IMR-90 (cell line): ENCODE measurements around the gene MPND. TPM values are rescaled to one million over a fixed set of nuclear protein-coding genes. Genes with fewer than 3 reads are reported as not detected.

Experiments used
- ATAC-seq: fragments of 200-7000 bp; cut with Tn5 transposase; 2 replicates; pipeline ENCODE4 v1.9.1; 2020; ENCODE audit warnings: low read depth, mild to moderate bottlenecking, moderate library complexity
- BruUV-seq: library from RNA; stranded (reverse); fragments of 400-500 nt; replicated peaks from 2 replicates; lab custom pipeline; 2021; lab: Mats Ljungman, UMichigan
- CTCF ChIA-PET: fragments of 300-600 bp; formaldehyde crosslinking; extraction: SDS; loops from one replicate; lab custom pipeline; 2021; ENCODE audit warnings: antibody characterized with exemption; lab: Yijun Ruan, JAX
- POLR2A ChIA-PET: fragments of 300-600 bp; sonication (Branson Sonifier 250); formaldehyde crosslinking; loops from one replicate; lab custom pipeline; 2022; ENCODE audit warnings: antibody characterized with exemption; ENCODE audit not compliant: unreplicated experiment; lab: Charles Lee
- DNase-seq: peaks from one replicate; pipeline ENCODE4 v3.0.0; 2013
- H2AFZ ChIP-seq: replicated peaks from 2 replicates; pipeline ENCODE3; 2013; ENCODE audit warnings: low read length, mild to moderate bottlenecking; ENCODE audit not compliant: poor library complexity
- H2AK5ac ChIP-seq: 2 replicates; pipeline ENCODE4 v1.6.1; 2013; ENCODE audit warnings: low read depth, low read length, inconsistent platforms
- H2AK9ac ChIP-seq: replicated peaks from 2 replicates; pipeline ENCODE3; 2013; ENCODE audit warnings: mild to moderate bottlenecking, low read depth, low read length, moderate library complexity; ENCODE audit not compliant: poor library complexity
- H2BK120ac ChIP-seq: 2 replicates; pipeline ENCODE4 v1.6.1; 2013; ENCODE audit warnings: low read depth, low read length, inconsistent platforms
- H2BK15ac ChIP-seq: 3 replicates; pipeline ENCODE4 v1.6.1; 2013; ENCODE audit warnings: low read depth, low read length, inconsistent platforms
- H2BK20ac ChIP-seq: 2 replicates; pipeline ENCODE4 v1.6.1; 2013; ENCODE audit warnings: low read depth, mild to moderate bottlenecking, inconsistent platforms, low read length, moderate library complexity
- H2BK5ac ChIP-seq: 2 replicates; pipeline ENCODE4 v1.6.1; 2013; ENCODE audit warnings: mild to moderate bottlenecking, low read depth, low read length, inconsistent platforms; ENCODE audit not compliant: poor library complexity, severe bottlenecking
- H3K14ac ChIP-seq: replicated peaks from 2 replicates; pipeline ENCODE4 v1.6.1; 2013; ENCODE audit warnings: low read depth, low read length, inconsistent platforms
- H3K18ac ChIP-seq: 2 replicates; pipeline ENCODE4 v1.6.1; 2013; ENCODE audit warnings: low read depth, low read length, control low read depth
- H3K23ac ChIP-seq: 2 replicates; pipeline ENCODE4 v1.6.1; 2013; ENCODE audit warnings: low read depth, low read length, inconsistent platforms
- H3K27ac ChIP-seq: 2 replicates; pipeline ENCODE4 v1.5.1; 2013; ENCODE audit warnings: mild to moderate bottlenecking, control low read depth, low read length; ENCODE audit not compliant: insufficient read depth
- H3K27me3 ChIP-seq: 2 replicates; pipeline ENCODE4 v1.6.1; 2013; ENCODE audit warnings: low read length; ENCODE audit not compliant: control insufficient read depth, insufficient read depth
- H3K36me3 ChIP-seq: 2 replicates; pipeline ENCODE4 v1.6.1; 2013; ENCODE audit warnings: low read length, mixed read lengths; ENCODE audit not compliant: control insufficient read depth, insufficient read depth
- H3K4ac ChIP-seq: 2 replicates; pipeline ENCODE4 v1.6.1; 2013; ENCODE audit warnings: low read depth, low read length, inconsistent platforms
- H3K4me1 ChIP-seq: 2 replicates; pipeline ENCODE4 v1.6.1; 2013; ENCODE audit warnings: low read length, mixed read lengths; ENCODE audit not compliant: control insufficient read depth, insufficient read depth
- H3K4me2 ChIP-seq: 2 replicates; pipeline ENCODE4 v1.6.1; 2013; ENCODE audit warnings: low read depth, mild to moderate bottlenecking, control low read depth, low read length, moderate library complexity
- H3K4me3 ChIP-seq: 2 replicates; pipeline ENCODE4 v1.5.1; 2013; ENCODE audit warnings: low read depth, mild to moderate bottlenecking, control low read depth, low read length, moderate library complexity; ENCODE audit not compliant: insufficient read depth
- H3K56ac ChIP-seq: 2 replicates; pipeline ENCODE4 v1.6.1; 2013; ENCODE audit warnings: low read length, inconsistent platforms; ENCODE audit not compliant: insufficient read depth; ENCODE audit errors: extremely low read depth
- H3K79me1 ChIP-seq, 2 experiments: 2 replicates each; pipeline ENCODE4 v1.6.1; 2013; ENCODE audit warnings: low read length in 2 of 2, inconsistent platforms in 1 of 2, low read depth in 1 of 2
- H3K9ac ChIP-seq: 2 replicates; pipeline ENCODE4 v1.6.1; 2013; ENCODE audit warnings: low read depth, low read length, control low read depth
- H3K9me1 ChIP-seq: 2 replicates; pipeline ENCODE4 v1.6.1; 2013; ENCODE audit warnings: low read length, inconsistent platforms; ENCODE audit not compliant: insufficient read depth
- H3K9me3 ChIP-seq: 2 replicates; pipeline ENCODE4 v1.6.1; 2013; ENCODE audit warnings: low read length; ENCODE audit not compliant: control insufficient read depth, insufficient read depth
- H4K20me1 ChIP-seq: 2 replicates; pipeline ENCODE4 v1.6.1; 2013; ENCODE audit warnings: low read length, inconsistent platforms; ENCODE audit not compliant: insufficient read depth
- H4K5ac ChIP-seq: 2 replicates; pipeline ENCODE4 v1.6.1; 2013; ENCODE audit warnings: mild to moderate bottlenecking, low read depth, low read length, control low read depth
- H4K8ac ChIP-seq, 2 experiments: 2 replicates each; pipeline ENCODE4 v1.6.1; 2013; ENCODE audit warnings: low read depth in 2 of 2, low read length in 2 of 2, control low read depth in 1 of 2, inconsistent platforms in 1 of 2
- H4K91ac ChIP-seq: 2 replicates; pipeline ENCODE4 v1.6.1; 2013; ENCODE audit warnings: low read depth, low read length, inconsistent platforms; ENCODE audit not compliant: insufficient read depth
- BHLHE40 ChIP-seq: fragments of 150-350 bp; IDR thresholded peaks from 2 replicates; pipeline ENCODE4 v1.6.1; 2016; ENCODE audit warnings: mild to moderate bottlenecking, low read depth, low read length
- CEBPB ChIP-seq: IDR thresholded peaks from 2 replicates; pipeline ENCODE4 v1.6.1; 2012; ENCODE audit warnings: low read depth, low read length, improper control_type of control experiment
- CHD1 ChIP-seq: IDR thresholded peaks from 2 replicates; pipeline ENCODE4 v1.6.1; 2012; ENCODE audit warnings: low read depth, low read length, improper control_type of control experiment
- FOS ChIP-seq: fragments of 150-350 bp; IDR thresholded peaks from 2 replicates; pipeline ENCODE4 v1.6.1; 2016; ENCODE audit warnings: low read depth, low read length
- MAFK ChIP-seq: IDR thresholded peaks from 2 replicates; pipeline ENCODE4 v1.6.1; 2012; ENCODE audit warnings: low read depth, low read length, improper control_type of control experiment
- MAZ ChIP-seq: IDR thresholded peaks from 2 replicates; pipeline ENCODE4 v1.6.1; 2012; ENCODE audit warnings: low read depth, mild to moderate bottlenecking, low read length, improper control_type of control experiment, moderate library complexity, borderline replicate concordance
- MXI1 ChIP-seq: IDR thresholded peaks from 2 replicates; pipeline ENCODE4 v1.6.1; 2012; ENCODE audit warnings: low read depth, mild to moderate bottlenecking, low read length, moderate library complexity, borderline replicate concordance
- POLR2A ChIP-seq: IDR thresholded peaks from 2 replicates; pipeline ENCODE4 v1.6.1; 2012; ENCODE audit warnings: mild to moderate bottlenecking, low read depth, low read length
- RAD21 ChIP-seq: IDR thresholded peaks from 2 replicates; pipeline ENCODE4 v1.6.1; 2012; ENCODE audit warnings: low read length, improper control_type of control experiment
- RFX5 ChIP-seq: IDR thresholded peaks from 2 replicates; pipeline ENCODE4 v1.8.0; 2012; ENCODE audit warnings: low read depth, mild to moderate bottlenecking, low read length, moderate library complexity
- USF2 ChIP-seq: fragments of 150-350 bp; IDR thresholded peaks from 2 replicates; pipeline ENCODE4 v1.6.1; 2017; ENCODE audit warnings: mild to moderate bottlenecking, antibody characterized with exemption, low read length, low read depth
- WGBS, 2 experiments: methylation state at CpG; one replicate each; pipeline versions ENCODE4 v1.1.5 to v1.1.7; 2013; ENCODE audit warnings: missing lambda C conversion rate in 2 of 2; ENCODE audit not compliant: insufficient read length in 1 of 2; ENCODE audit errors: extremely low coverage in 2 of 2; 5-methylcytosine and 5-hydroxymethylcytosine counted together
- dilution Hi-C: fragments of 300-500 bp; cut with HindIII; formaldehyde crosslinking; loops from one replicate; pipeline ENCODE4 v1.14.3; 2018; ENCODE audit warnings: low sequenced_read_pairs; ENCODE audit not compliant: unreplicated experiment
- in situ Hi-C: fragments of 300-500 bp; cut with MboI; formaldehyde crosslinking; loops from 3 replicates; pipeline ENCODE4 v1.14.3; 2019; ENCODE audit warnings: low sequenced_read_pairs, inconsistent platforms, mixed read lengths
- intact Hi-C: fragments of 100-400 bp; cut with micrococcal nuclease; formaldehyde crosslinking; loops from 2 replicates; pipeline ENCODE4 v1.10.0; 2022
- polyA plus RNA-seq, 3 experiments: library from polyadenylated mRNA; depleted of rRNA; stranded (reverse); fragments of >200 nt; gene quantifications; 2 replicates each; pipeline ENCODE4 v1.2.3, GENCODE V29; 2012; ENCODE audit warnings: low replicate concordance in 1 of 3
- total RNA-seq: library from RNA; depleted of rRNA; stranded (reverse); fragments of >200 nt; gene quantifications from 2 replicates; pipeline ENCODE4 v1.2.3, GENCODE V29; 2012

MPND gene
- total and polyA plus RNA-seq, 2 of the 4 experiments (the other 2 are of a cell fraction), result 2.3 to 8.1 TPM

GRCh38 chr19:4338441-4339355 is 4.7 kb upstream of the MPND start, which contains the start of gene STAP2:
STAP2 (minus strand) TSS chr19:4338827; CDS start chr19:4338753, 74 bp downstream.
- Histone ChIP-seq H3K4me3 (peak within 1 kb of the TSS; percentile 20; the same call in 1 of the 2 replicates), H2AK9ac (peak within 1 kb of the TSS; percentile 84), H3K23ac (peak within 1 kb of the TSS; percentile 87), H2AFZ (peak within 1 kb of the TSS; percentile 97), H4K91ac (peak within 1 kb of the TSS; percentile 25), H3K56ac (no peak within 1 kb of the TSS), H3K9ac (peak within 1 kb of the TSS; percentile 70), H3K27me3 (no peaks in the 10 kb centered on the region), H2AK5ac (no peak within 1 kb of the TSS), H3K18ac (peak within 1 kb of the TSS; percentile 17; the same call in 1 of the 2 replicates), H4K5ac (peak within 1 kb of the TSS; percentile 73), H3K4me2 (peak within 1 kb of the TSS; percentile 96), H3K4ac (peak within 1 kb of the TSS; percentile 90), H2BK20ac (no peak within 1 kb of the TSS), H2BK5ac (no peak within 1 kb of the TSS), H3K79me1 (peaks cover 0 to 2% of the 10 kb centered on the region in 2 experiments; a peak in 2 of 4 replicates), H3K9me1 (0 out of 2 replicates have a peak, but pooled peaks cover 2% of the 10 kb centered on the region), H2BK15ac (no peak within 1 kb of the TSS), H4K20me1 (no peaks in the 10 kb centered on the region), H3K9me3 (no peaks in the 10 kb centered on the region), H2BK120ac (0 out of 2 replicates have a peak within 1 kb of the TSS, but pooled peaks have one; percentile 8), H3K4me1 (peaks cover 6% of the 10 kb centered on the region), H4K8ac (peak within 1 kb of the TSS; percentile 55 to 84), H3K14ac (peak within 1 kb of the TSS; percentile 39), H3K36me3 (no peaks in the 10 kb centered on the region), H3K27ac (0 out of 2 replicates have a peak within 1 kb of the TSS, but pooled peaks have one; percentile 0)
- dilution Hi-C loops (no loop called here), intact Hi-C loops (no loop called here), in situ Hi-C loops (no loop called here)
- no peak for TF ChIP-seq CHD1
- TF ChIP-seq RAD21, result no peak
- no peak for TF ChIP-seq USF2
- TF ChIP-seq MXI1, result no peak
- no peak for TF ChIP-seq RFX5
- TF ChIP-seq BHLHE40, result no peak
- TF ChIP-seq CEBPB, result no peak
- TF ChIP-seq MAZ, result no peak
- no peak for TF ChIP-seq FOS
- no peak for TF ChIP-seq POLR2A
- no peak for TF ChIP-seq MAFK
- ChIA-PET POLR2A (no interaction called here), CTCF (no interaction called here)
- DNase-seq, result no peak
- no TSS peak for BruUV-seq
- WGBS, 2 experiments, result 74% methylated on average over 9 of the region's 27 CpGs; no CpG with 5 or more reads in 1 of the 2 experiments
- ATAC-seq, result no peak
